Loucy (cell line): ENCODE data around the gene FBXO31.

Experiments used
- EZH2phosphoT487 ChIP-seq: fragments of 200-600 bp; IDR thresholded peaks from 2 replicates; pipeline ENCODE4 v1.6.1; 2018; ENCODE audit warnings: antibody characterized with exemption, mild to moderate bottlenecking, moderate library complexity, borderline replicate concordance
- TF ChIP-seq, protein P1 (sequence below): fragments of 200-600 bp; sonication (generic); conservative IDR thresholded peaks from 2 replicates; pipeline ENCODE4 v1.5.1; 2014; ENCODE audit warnings: mild to moderate bottlenecking, antibody characterized with exemption, low read length

DNA sequence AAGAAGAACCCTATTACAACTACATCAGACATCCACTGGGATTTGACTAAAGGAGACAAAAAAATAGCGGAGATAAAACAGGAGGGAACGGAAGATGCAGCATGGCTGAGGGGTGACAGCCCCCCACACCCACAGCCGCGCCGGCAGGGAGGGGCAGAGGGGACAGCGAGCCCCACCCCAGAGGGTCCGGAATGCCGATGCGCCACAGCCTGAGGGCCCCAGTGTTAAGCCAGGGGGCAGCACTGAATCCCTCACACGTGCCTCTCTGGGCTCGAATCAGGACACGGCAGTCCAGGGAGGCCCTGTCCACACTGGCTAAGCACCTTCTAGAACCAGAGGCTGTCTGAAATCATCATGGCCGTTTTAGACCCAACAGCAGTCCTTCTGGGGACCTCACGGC lies 27.4 kb upstream of the FBXO31 start:
- TF ChIP-seq, protein P1, sequence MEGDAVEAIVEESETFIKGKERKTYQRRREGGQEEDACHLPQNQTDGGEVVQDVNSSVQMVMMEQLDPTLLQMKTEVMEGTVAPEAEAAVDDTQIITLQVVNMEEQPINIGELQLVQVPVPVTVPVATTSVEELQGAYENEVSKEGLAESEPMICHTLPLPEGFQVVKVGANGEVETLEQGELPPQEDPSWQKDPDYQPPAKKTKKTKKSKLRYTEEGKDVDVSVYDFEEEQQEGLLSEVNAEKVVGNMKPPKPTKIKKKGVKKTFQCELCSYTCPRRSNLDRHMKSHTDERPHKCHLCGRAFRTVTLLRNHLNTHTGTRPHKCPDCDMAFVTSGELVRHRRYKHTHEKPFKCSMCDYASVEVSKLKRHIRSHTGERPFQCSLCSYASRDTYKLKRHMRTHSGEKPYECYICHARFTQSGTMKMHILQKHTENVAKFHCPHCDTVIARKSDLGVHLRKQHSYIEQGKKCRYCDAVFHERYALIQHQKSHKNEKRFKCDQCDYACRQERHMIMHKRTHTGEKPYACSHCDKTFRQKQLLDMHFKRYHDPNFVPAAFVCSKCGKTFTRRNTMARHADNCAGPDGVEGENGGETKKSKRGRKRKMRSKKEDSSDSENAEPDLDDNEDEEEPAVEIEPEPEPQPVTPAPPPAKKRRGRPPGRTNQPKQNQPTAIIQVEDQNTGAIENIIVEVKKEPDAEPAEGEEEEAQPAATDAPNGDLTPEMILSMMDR = no peak
- no peak for TF ChIP-seq EZH2phosphoT487
